ENCODE measurements around the gene BTBD2. TPM values are rescaled to one million over a fixed set of nuclear protein-coding genes. Genes with fewer than 3 reads are reported as not detected.

Gene BTBD2
- total and polyA plus RNA-seq, 4 donors = 7.4 to 25.1 (median 20.2) TPM

DNA sequence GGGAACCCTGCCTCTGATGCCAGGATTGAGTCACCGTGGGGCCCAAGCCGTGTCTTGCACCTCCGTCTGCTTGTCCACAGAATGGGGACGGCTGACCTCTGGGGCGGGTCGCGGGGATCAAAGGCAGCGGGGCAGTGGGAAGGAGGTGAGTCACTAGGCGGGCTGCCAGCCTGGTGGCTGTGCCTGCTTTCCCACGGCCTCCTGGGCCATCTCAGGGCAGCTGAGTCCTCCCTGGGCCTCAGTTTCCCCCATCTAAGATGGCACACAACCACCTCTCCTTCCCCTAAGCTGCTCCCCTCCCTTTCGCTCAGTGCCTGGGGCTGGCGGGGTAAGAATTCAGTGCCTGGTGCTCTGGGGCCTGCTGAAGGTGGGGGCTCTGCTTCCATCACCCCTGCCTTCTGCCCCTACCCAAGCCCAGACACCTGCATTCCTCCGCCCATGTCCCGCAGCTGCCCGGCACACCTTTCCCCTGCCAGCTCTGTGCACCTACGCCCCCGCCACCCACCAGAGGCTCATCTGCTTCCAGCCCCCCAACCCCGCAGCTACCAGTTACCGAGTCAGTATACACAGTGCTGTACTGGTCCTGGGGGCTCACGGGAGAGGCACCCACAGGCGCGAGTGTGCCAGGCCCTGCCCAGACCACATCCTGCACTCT is 32.1 kb upstream of the BTBD2 start (continued):
- TF ChIP-seq ZBTB33 (IDR thresholded peaks at IDR 0.05) = no peak
- TF ChIP-seq HNF4A (conservative IDR thresholded peaks at IDR 0.05) = peak; percentile 33 to 43
- TF ChIP-seq SP1 (IDR thresholded peaks at IDR 0.05) = no peak
- TF ChIP-seq FOXA2 (IDR thresholded peaks at IDR 0.05) = no peak
- TF ChIP-seq NR2F2 (IDR thresholded peaks at IDR 0.05) = peak; percentile 63
- TF ChIP-seq, protein P1, sequence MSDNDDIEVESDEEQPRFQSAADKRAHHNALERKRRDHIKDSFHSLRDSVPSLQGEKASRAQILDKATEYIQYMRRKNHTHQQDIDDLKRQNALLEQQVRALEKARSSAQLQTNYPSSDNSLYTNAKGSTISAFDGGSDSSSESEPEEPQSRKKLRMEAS (IDR thresholded peaks at IDR 0.05) = no peak

DNA sequence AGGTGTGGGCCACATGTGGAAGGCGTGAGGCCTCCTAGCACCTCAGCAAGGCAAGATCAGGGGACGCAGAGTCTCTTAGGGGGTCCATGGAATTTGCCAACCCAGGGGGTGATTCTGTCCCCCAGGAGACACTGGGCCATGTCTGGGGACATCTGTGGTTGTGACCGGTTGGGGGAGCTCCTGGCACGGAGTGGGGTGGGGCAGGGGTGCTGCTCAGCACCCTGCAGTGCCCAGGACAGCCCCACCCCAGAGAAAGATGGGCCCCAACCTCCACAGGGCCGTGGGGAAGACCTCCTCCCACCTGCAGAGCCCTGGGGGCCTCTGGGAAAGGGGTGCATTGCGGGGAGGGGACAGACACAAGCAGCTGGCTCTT is 31.5 kb upstream of the BTBD2 start:
- Histone ChIP-seq H3K9ac (ENCODE audit: low read depth in 1 of 2, low read length in 2 of 2) (peak overlapping the region in 1 of 2 donors; percentile 36), H3K27ac (ENCODE audit: low read depth in 1 of 2, low read length in 2 of 2) (peak overlapping the region; percentile 95 to 99)
- 78% methylated on average over 6 of the region's 6 CpGs for WGBS

More for the DNA sequence above, 31.5 kb upstream of the BTBD2 start:
- H3K4me1 ChIP-seq (ENCODE audit: control insufficient read depth in 4 of 4, insufficient read depth in 4 of 4, low read length in 3 of 4) = peaks cover 42 to 82% (median 78%) of the 10 kb centered on the region in 4 donors
- H3K9me3 ChIP-seq (ENCODE audit: control insufficient read depth in 4 of 4, low read length in 3 of 4) = no peaks in the 10 kb centered on the region
- peaks cover 0 to 13% (median 3%) of the 10 kb centered on the region in 4 donors for H3K36me3 ChIP-seq (ENCODE audit: control insufficient read depth in 4 of 4, insufficient read depth in 3 of 4, low read depth in 1 of 4, low read length in 3 of 4)
- H3K4me3 ChIP-seq (ENCODE audit: low read depth in 1 of 3, low read length in 3 of 3) = no peak overlapping the region
- no peak for DNase-seq (ENCODE audit: low spot score)
- no peaks in the 10 kb centered on the region for H3K27me3 ChIP-seq (ENCODE audit: control insufficient read depth in 4 of 4, insufficient read depth in 4 of 4, low read length in 3 of 4)
- TF ChIP-seq SP1 (IDR thresholded peaks at IDR 0.05) (no peak), YY1 (IDR thresholded peaks at IDR 0.05) (no peak), CTCF (IDR thresholded peaks at IDR 0.05; ENCODE audit: low read depth, low read length, missing input control) (no peak), FOXA2 (IDR thresholded peaks at IDR 0.05) (no peak), FOXA1 (IDR thresholded peaks at IDR 0.05) (no peak), RXRA (IDR thresholded peaks at IDR 0.05) (no peak), EGR1 (IDR thresholded peaks at IDR 0.05; ENCODE audit: low read depth in 2 of 2) (no peak), ZBTB33 (IDR thresholded peaks at IDR 0.05) (no peak), TAF1 (conservative IDR thresholded peaks at IDR 0.05) (no peak), HNF4A (conservative IDR thresholded peaks at IDR 0.05) (no peak), NR2F2 (IDR thresholded peaks at IDR 0.05) (no peak), JUND (IDR thresholded peaks at IDR 0.05) (no peak), GABPA (IDR thresholded peaks at IDR 0.05 in 1 of 2, conservative IDR thresholded peaks at IDR 0.05 in 1 of 2) (no peak), RAD21 (IDR thresholded peaks at IDR 0.05) (no peak), ATF3 (IDR thresholded peaks at IDR 0.05) (no peak), HNF4G (IDR thresholded peaks at IDR 0.05) (no peak)
- TF ChIP-seq, protein P1 (IDR thresholded peaks at IDR 0.05) = no peak
- TF ChIP-seq, protein P2, sequence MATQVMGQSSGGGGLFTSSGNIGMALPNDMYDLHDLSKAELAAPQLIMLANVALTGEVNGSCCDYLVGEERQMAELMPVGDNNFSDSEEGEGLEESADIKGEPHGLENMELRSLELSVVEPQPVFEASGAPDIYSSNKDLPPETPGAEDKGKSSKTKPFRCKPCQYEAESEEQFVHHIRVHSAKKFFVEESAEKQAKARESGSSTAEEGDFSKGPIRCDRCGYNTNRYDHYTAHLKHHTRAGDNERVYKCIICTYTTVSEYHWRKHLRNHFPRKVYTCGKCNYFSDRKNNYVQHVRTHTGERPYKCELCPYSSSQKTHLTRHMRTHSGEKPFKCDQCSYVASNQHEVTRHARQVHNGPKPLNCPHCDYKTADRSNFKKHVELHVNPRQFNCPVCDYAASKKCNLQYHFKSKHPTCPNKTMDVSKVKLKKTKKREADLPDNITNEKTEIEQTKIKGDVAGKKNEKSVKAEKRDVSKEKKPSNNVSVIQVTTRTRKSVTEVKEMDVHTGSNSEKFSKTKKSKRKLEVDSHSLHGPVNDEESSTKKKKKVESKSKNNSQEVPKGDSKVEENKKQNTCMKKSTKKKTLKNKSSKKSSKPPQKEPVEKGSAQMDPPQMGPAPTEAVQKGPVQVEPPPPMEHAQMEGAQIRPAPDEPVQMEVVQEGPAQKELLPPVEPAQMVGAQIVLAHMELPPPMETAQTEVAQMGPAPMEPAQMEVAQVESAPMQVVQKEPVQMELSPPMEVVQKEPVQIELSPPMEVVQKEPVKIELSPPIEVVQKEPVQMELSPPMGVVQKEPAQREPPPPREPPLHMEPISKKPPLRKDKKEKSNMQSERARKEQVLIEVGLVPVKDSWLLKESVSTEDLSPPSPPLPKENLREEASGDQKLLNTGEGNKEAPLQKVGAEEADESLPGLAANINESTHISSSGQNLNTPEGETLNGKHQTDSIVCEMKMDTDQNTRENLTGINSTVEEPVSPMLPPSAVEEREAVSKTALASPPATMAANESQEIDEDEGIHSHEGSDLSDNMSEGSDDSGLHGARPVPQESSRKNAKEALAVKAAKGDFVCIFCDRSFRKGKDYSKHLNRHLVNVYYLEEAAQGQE (IDR thresholded peaks at IDR 0.05) = no peak

All from liver (tissue), 9 donors.